ENCODE measurements around the gene SSH2.

DNA sequence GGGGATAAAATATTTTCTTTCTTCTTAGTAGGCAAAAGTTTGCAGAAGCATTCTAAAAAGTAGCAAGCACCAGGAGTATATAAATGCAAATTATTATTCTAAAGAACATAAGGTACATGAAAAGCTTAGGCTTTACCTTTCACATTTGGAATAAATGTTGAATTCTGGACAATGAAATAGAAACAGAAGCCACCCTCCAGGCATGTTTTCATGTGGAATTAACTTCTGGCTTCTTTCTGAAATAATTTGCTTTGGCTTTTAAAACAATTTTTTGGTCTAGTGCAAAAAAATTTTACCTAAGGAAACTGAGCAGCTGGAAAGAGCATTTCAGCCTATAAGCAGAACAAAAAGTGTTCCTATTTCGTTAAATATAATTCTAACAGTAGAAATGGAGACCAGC is 197.8 kb downstream of the SSH2 start:
- TF ChIP-seq, protein P1, sequence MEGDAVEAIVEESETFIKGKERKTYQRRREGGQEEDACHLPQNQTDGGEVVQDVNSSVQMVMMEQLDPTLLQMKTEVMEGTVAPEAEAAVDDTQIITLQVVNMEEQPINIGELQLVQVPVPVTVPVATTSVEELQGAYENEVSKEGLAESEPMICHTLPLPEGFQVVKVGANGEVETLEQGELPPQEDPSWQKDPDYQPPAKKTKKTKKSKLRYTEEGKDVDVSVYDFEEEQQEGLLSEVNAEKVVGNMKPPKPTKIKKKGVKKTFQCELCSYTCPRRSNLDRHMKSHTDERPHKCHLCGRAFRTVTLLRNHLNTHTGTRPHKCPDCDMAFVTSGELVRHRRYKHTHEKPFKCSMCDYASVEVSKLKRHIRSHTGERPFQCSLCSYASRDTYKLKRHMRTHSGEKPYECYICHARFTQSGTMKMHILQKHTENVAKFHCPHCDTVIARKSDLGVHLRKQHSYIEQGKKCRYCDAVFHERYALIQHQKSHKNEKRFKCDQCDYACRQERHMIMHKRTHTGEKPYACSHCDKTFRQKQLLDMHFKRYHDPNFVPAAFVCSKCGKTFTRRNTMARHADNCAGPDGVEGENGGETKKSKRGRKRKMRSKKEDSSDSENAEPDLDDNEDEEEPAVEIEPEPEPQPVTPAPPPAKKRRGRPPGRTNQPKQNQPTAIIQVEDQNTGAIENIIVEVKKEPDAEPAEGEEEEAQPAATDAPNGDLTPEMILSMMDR (IDR thresholded peaks at IDR 0.05) = no peak
- TF ChIP-seq POLR2A (IDR thresholded peaks at IDR 0.05) (no peak), EP300 (IDR thresholded peaks at IDR 0.05) (no peak)
